Activated CD8-positive, alpha-beta memory T cell treated with anti-CD3 and anti-CD28 coated beads, Interleukin-2, amount 50 U/mL, for 24 hours (primary cell): Measurements from ENCODE around the gene C1orf52.

Experiments
- DNase-seq: peaks from one replicate; pipeline ENCODE4 v3.0.0-alpha.2; 2020; ENCODE audit errors: extremely low read depth

The C1orf52 gene

GRCh38 chr1:85230305-85230977, 29.0 kb downstream of the C1orf52 start:
- DNase-seq, result no peak

GRCh38 chr1:85229574-85230097, 29.8 kb downstream of the C1orf52 start:
- no peak for DNase-seq

GRCh38 chr1:85228972-85229371, 30.5 kb downstream of the C1orf52 start:
- DNase-seq, result no peak

- no peak for DNase-seq
These were observed 33.7 kb downstream of the C1orf52 start for GRCh38 chr1:85225624-85226380.

GRCh38 chr1:85224734-85225623, 34.5 kb downstream of the C1orf52 start:
- no peak for DNase-seq

GRCh38 chr1:85224295-85224694, 35.2 kb downstream of the C1orf52 start:
- DNase-seq, result no peak

GRCh38 chr1:85223334-85223733, 36.1 kb downstream of the C1orf52 start:
- DNase-seq, result no peak

GRCh38 chr1:85220756-85221201, 38.7 kb downstream of the C1orf52 start:
- DNase-seq, result no peak

GRCh38 chr1:85219853-85220610, 39.4 kb downstream of the C1orf52 start:
- no peak for DNase-seq

- DNase-seq, result no peak
These were observed 42.8 kb downstream of the C1orf52 start for GRCh38 chr1:85216697-85217096.

- no peak for DNase-seq
These were observed 44.8 kb downstream of the C1orf52 start for GRCh38 chr1:85214654-85215053.

GRCh38 chr1:85208488-85208887, 51.0 kb downstream of the C1orf52 start:
- no peak for DNase-seq

- DNase-seq, result no peak
These were observed 55.8 kb downstream of the C1orf52 start for GRCh38 chr1:85203573-85204171.

- DNase-seq, result no peak
These were observed 56.6 kb downstream of the C1orf52 start for GRCh38 chr1:85202864-85203255.

- DNase-seq, result no peak
These were observed 57.2 kb downstream of the C1orf52 start for GRCh38 chr1:85202092-85202863.

GRCh38 chr1:85201340-85202091, 57.9 kb downstream of the C1orf52 start:
- no peak for DNase-seq

- no peak for DNase-seq
These were observed 58.8 kb downstream of the C1orf52 start, which contains the start of gene SYDE2 for GRCh38 chr1:85200463-85201339. SYDE2 (minus strand) TSS chr1:85201016; CDS start chr1:85200996, 20 bp downstream.
